HEK293T (cell line): Measurements from ENCODE around the gene ANKRD44.

Experiments used
- CTBP1 ChIP-seq: fragments of 450-650 bp; IDR thresholded peaks from 2 replicates; pipeline ENCODE4 v1.6.1; 2016; ENCODE audit warnings: borderline replicate concordance
- SUZ12 ChIP-seq: fragments of 450-650 bp; IDR thresholded peaks from 2 replicates; pipeline ENCODE4 v1.6.1; 2016; ENCODE audit warnings: mild to moderate bottlenecking
- TF ChIP-seq, protein P1 (sequence below): fragments of 450-650 bp; IDR thresholded peaks from 2 replicates; pipeline ENCODE4 v1.6.1; 2016

DNA sequence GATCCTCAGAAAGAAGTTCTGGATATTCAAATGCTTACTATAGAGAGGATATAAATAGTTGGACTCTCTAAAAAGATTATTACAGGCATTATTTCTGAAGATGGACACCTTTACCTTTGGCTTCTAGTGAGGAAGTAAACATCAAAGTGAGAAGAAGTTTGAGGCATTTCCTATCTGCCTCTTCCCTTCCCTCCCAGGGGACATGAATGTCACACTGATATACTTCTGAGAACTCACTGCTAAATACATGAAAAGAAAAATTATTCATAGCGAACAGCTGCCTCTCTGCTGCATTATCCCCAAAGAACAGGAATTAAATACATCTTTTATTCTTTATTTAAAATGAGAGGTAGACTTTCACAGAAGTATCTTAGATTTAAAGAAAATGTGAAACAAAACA, 320.5 kb downstream of the ANKRD44 start:
- TF ChIP-seq SUZ12 = no peak
- TF ChIP-seq CTBP1 = no peak
- TF ChIP-seq, protein P1, sequence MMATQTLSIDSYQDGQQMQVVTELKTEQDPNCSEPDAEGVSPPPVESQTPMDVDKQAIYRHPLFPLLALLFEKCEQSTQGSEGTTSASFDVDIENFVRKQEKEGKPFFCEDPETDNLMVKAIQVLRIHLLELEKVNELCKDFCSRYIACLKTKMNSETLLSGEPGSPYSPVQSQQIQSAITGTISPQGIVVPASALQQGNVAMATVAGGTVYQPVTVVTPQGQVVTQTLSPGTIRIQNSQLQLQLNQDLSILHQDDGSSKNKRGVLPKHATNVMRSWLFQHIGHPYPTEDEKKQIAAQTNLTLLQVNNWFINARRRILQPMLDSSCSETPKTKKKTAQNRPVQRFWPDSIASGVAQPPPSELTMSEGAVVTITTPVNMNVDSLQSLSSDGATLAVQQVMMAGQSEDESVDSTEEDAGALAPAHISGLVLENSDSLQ = no peak
